Endothelial cell of umbilical vein (primary cell): ENCODE measurements around the gene ATN1. TPM values are rescaled to one million over a fixed set of nuclear protein-coding genes. Genes with fewer than 3 reads are reported as not detected.

ENCODE experiments used
- BruUV-seq: library from RNA; stranded (reverse); fragments of 400-500 nt; replicated peaks from 2 replicates; lab custom pipeline; 2021; lab: Mats Ljungman, UMichigan
- CTCF ChIA-PET: fragments of 300-600, 350-600 bp; sonication (Branson Sonifier 250); formaldehyde crosslinking; loops from one replicate; lab custom pipeline; 2021; ENCODE audit warnings: antibody characterized with exemption, inconsistent platforms; lab: Charles Lee
- POLR2A ChIA-PET: fragments of 300-600, 350-600 bp; sonication (Branson Sonifier 250); formaldehyde crosslinking; loops from one replicate; lab custom pipeline; 2021; ENCODE audit warnings: antibody characterized with exemption, inconsistent platforms; lab: Charles Lee
- DNase-seq: peaks from one replicate; pipeline ENCODE4 v3.0.0-alpha.2; 2011; ENCODE audit warnings: low read depth, low spot score
- FAIRE-seq: peaks from 2 replicates; lab custom pipeline; 2011; peaks lifted over from hg19 to GRCh38; lab: Jason Lieb, UNC
- H2AFZ ChIP-seq: 2 replicates; pipeline ENCODE4 v1.6.0; 2012; ENCODE audit warnings: low read depth, low read length, control low read depth, inconsistent platforms
- H3K27ac ChIP-seq: 2 replicates; pipeline ENCODE4 v1.5.1; 2011; ENCODE audit warnings: low read depth, mild to moderate bottlenecking, control low read depth, low read length, moderate library complexity; ENCODE audit not compliant: insufficient read depth
- H3K27me3 ChIP-seq, 2 experiments: 2 replicates each; pipeline versions ENCODE4 v1.6.0 to v1.6.1; 2011; ENCODE audit warnings: low read length in 2 of 2, mixed read lengths in 1 of 2; ENCODE audit not compliant: control insufficient read depth in 2 of 2, insufficient read depth in 2 of 2
- H3K36me3 ChIP-seq, 2 experiments: 2 replicates in 1 of 2; 3 replicates in 1 of 2; pipeline ENCODE4 v1.5.1; 2011; ENCODE audit warnings: low read length in 2 of 2, mild to moderate bottlenecking in 1 of 2, moderate library complexity in 1 of 2; ENCODE audit not compliant: control insufficient read depth in 2 of 2, insufficient read depth in 2 of 2; ENCODE audit errors: extremely low read depth in 1 of 2
- H3K4me1 ChIP-seq: 3 replicates; pipeline ENCODE4 v1.5.1; 2011; ENCODE audit warnings: mild to moderate bottlenecking, low read length; ENCODE audit not compliant: control insufficient read depth, insufficient read depth; ENCODE audit errors: extremely low read depth
- H3K4me2 ChIP-seq: 2 replicates; pipeline ENCODE4 v1.6.1; 2011; ENCODE audit warnings: low read length, control low read depth, mixed read lengths; ENCODE audit not compliant: insufficient read depth
- H3K4me3 ChIP-seq, 3 experiments: fragments of 200-600 bp in 1 of 3; sonication (generic), shearing (Covaris generic) in 1 of 3; replicated peaks in 1 of 3; 2 replicates each; pipeline ENCODE4 v1.5.1; 2011 to 2016; ENCODE audit warnings: control low read depth in 3 of 3, low read length in 3 of 3, mild to moderate bottlenecking in 2 of 3, inconsistent platforms in 1 of 3, low read depth in 1 of 3, moderate library complexity in 1 of 3; ENCODE audit not compliant: insufficient read depth in 1 of 3
- H3K79me2 ChIP-seq: 2 replicates; pipeline ENCODE4 v1.6.0; 2012; ENCODE audit warnings: low read length, inconsistent platforms; ENCODE audit not compliant: control insufficient read depth, insufficient read depth
- H3K9ac ChIP-seq: replicated peaks from 2 replicates; pipeline ENCODE3; 2011; ENCODE audit warnings: low read length, control low read depth; ENCODE audit not compliant: insufficient read depth; ENCODE audit errors: extremely low read depth
- H3K9me1 ChIP-seq: replicated peaks from 3 replicates; pipeline ENCODE4 v1.6.0; 2011; ENCODE audit warnings: mild to moderate bottlenecking, low read length; ENCODE audit not compliant: control insufficient read depth, insufficient read depth; ENCODE audit errors: extremely low read depth
- H3K9me3 ChIP-seq: replicated peaks from 2 replicates; pipeline ENCODE4 v1.5.1; 2012; ENCODE audit warnings: low read length, inconsistent platforms; ENCODE audit not compliant: control insufficient read depth, insufficient read depth
- H4K20me1 ChIP-seq: replicated peaks from 2 replicates; pipeline ENCODE3; 2011; ENCODE audit warnings: mild to moderate bottlenecking, low read length; ENCODE audit not compliant: control insufficient read depth, insufficient read depth; ENCODE audit errors: extremely low read depth
- EZH2 ChIP-seq: IDR thresholded peaks from 2 replicates; pipeline ENCODE4 v1.6.1; 2012; ENCODE audit warnings: borderline replicate concordance, low read depth, mild to moderate bottlenecking, moderate library complexity, low read length, inconsistent platforms; ENCODE audit not compliant: severe bottlenecking
- FOS ChIP-seq: IDR thresholded peaks from 2 replicates; pipeline ENCODE4 v1.6.1; 2011; ENCODE audit warnings: mild to moderate bottlenecking, low read length, moderate library complexity, borderline replicate concordance; ENCODE audit not compliant: insufficient read depth
- JUN ChIP-seq: IDR thresholded peaks from 2 replicates; pipeline ENCODE4 v1.6.1; 2011; ENCODE audit warnings: borderline replicate concordance, low read depth; ENCODE audit not compliant: insufficient read length, insufficient read depth
- MYC ChIP-seq: IDR thresholded peaks from one replicate; pipeline ENCODE4 v1.6.1; 2011; ENCODE audit warnings: mild to moderate bottlenecking, low read depth, low read length
- dilution Hi-C: fragments of 300-500 bp; cut with MboI; formaldehyde crosslinking; loops from one replicate; pipeline ENCODE4 v1.15.0; 2019; ENCODE audit warnings: low sequenced_read_pairs; ENCODE audit not compliant: extremely low pct_ligation_motif_present
- intact Hi-C: fragments of 100-400 bp; cut with micrococcal nuclease; formaldehyde crosslinking; loops from one replicate; pipeline ENCODE4 v1.10.0; 2022
- polyA plus RNA-seq, 4 experiments: library from polyadenylated mRNA; depleted of rRNA in 3 of 4; stranded (reverse) in 3 of 4; unstranded in 1 of 4; fragments of >200 nt; gene quantifications; 2 replicates each; pipeline versions ENCODE4 v1.2.1 to v1.2.3, GENCODE V29; 2011 to 2012; ENCODE audit warnings: missing spikeins in 1 of 4
- total RNA-seq: library from RNA; stranded (reverse); gene quantifications from 2 replicates; pipeline ENCODE4 v1.2.3, GENCODE V29; 2021

ATN1 gene
- total and polyA plus RNA-seq, 2 donors (not counting 3 experiments of a cell fraction or from before 2014, with no cell fraction given) = 46.4 to 117 TPM

DNA sequence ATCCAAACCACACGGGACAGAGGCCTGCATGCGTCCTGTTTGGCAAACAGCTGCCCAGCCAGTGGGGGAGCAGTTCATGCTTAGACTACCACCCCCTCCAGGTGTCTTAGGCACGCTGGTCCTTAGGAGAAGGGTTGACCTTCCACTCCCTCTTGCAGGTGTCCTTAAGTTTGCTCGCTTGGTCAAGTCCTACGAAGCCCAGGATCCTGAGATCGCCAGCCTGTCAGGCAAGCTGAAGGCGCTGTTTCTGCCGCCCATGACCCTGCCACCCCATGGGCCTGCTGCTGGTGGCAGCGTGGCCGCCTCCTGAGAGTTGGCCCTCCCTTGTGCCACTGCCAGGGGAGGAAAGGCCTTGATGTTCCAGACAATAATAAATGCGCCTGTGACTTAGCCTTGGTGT is 17.9 kb downstream of the ATN1 start:
- H3K79me2 ChIP-seq = no peaks in the 10 kb centered on the region
- H3K4me2 ChIP-seq = no peak overlapping the region
- intact Hi-C loops (loop anchor here (2.0 kb wide), 1 partner anchor 73 kb away; the partner anchor contains the start of gene LPCAT3), dilution Hi-C loops (no loop called here)
- no peak overlapping the region for H3K9ac ChIP-seq
- CTCF ChIA-PET = interaction anchor here (0.9 to 6.0 kb wide), 6 partner anchors 9 to 165 kb away, joined by 4 to 124 read pairs (median 12); partner anchors contain the start of gene C1RL
- no peak overlapping the region for H3K27ac ChIP-seq
- H3K9me3 ChIP-seq = no peaks in the 10 kb centered on the region
- H3K4me1 ChIP-seq = peaks cover 15% of the 10 kb centered on the region
- DNase-seq (no peak), FAIRE-seq (no peak)
- H3K9me1 ChIP-seq = no peaks in the 10 kb centered on the region
- peaks cover 0 to 11% of the 10 kb centered on the region in 2 experiments for H3K36me3 ChIP-seq
- POLR2A ChIA-PET = interaction anchor here (1.5 to 2.0 kb wide), 2 partner anchors 19 to 78 kb away, joined by 6 read pairs; partner anchors contain the start of gene TPI1
- H3K27me3 ChIP-seq = no peaks in the 10 kb centered on the region
- BruUV-seq = no TSS peak
- TF ChIP-seq EZH2 = no peak
- TF ChIP-seq MYC = no peak
- H3K4me3 ChIP-seq = no peak overlapping the region
- no peaks in the 10 kb centered on the region for H4K20me1 ChIP-seq
- no peak overlapping the region for H2AFZ ChIP-seq

DNA sequence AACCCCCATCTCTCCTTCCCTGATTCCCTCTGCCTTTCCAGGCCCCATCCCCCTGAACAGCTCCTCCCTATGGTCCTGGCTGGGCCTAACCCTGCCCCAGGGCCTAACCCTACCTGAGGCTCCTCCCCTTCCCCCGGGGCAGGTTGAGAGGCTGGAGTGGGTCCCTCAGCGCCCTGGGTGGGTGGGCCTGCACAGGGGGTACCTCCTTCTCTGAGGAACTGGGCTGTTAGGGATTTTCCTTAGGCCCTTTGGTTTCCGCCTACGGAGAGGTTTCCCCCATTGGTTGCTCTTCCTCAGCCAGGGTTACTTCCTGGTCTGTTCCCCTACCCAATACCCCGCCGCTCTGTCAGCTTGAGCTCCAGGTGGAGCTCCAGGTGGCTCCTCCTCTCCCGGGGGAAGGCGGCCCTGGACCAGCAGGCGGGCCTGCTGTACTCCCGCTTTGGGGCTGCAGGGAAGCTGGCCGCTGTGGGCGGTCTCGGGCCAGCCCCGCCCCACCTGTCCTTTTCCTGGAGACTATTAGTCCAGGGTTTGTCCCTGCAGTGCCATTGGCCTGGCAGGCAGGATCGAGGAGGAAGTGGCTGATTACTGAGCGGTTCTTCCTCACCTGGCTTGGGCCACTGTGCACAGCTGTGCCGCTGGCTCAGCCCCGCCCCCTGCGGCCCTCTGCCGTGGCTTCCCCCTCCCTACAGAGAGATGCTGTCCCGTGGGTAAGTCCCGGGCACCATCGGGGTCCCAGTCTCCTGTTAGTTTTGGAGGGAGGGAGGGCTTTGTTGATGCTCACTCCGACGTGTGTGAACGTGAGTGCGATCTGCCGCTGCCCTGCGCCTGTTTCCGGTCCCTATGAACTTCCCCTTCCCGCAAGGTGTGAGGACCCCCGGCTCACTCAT is 18.5 kb downstream of the ATN1 start:
- ChIA-PET CTCF (interaction anchor here (1.6 to 6.0 kb wide), 4 partner anchors 19 to 164 kb away, joined by 4 to 124 read pairs (median 43); partner anchors contain the start of gene C1RL), POLR2A (no interaction called here)
- no TSS peak for BruUV-seq
- Histone ChIP-seq H3K79me2 (no peaks in the 10 kb centered on the region), H3K27me3 (no peaks in the 10 kb centered on the region), H2AFZ (no peak overlapping the region), H3K9me3 (no peaks in the 10 kb centered on the region), H4K20me1 (no peaks in the 10 kb centered on the region), H3K27ac (no peak overlapping the region), H3K4me2 (no peak overlapping the region), H3K9ac (no peak overlapping the region), H3K4me3 (no peak overlapping the region), H3K36me3 (peaks cover 0 to 5% of the 10 kb centered on the region in 2 experiments), H3K4me1 (peaks cover 15% of the 10 kb centered on the region), H3K9me1 (no peaks in the 10 kb centered on the region)
- TF ChIP-seq JUN (no peak), MYC (no peak), FOS (no peak)
- DNase-seq (no peak), FAIRE-seq (no peak)
- intact Hi-C loops = no loop called here
- dilution Hi-C loops = no loop called here
